Measurements from ENCODE around the gene R3HDM4. TPM values are rescaled to one million over a fixed set of nuclear protein-coding genes. Genes with fewer than 3 reads are reported as not detected.

The R3HDM4 gene
- total and polyA plus RNA-seq, 9 donors: 13.1 to 38.6 (median 34.0) TPM

Other genes starting within 250 kb of the R3HDM4 start
- gene FSTL3, start 236.8 kb downstream of the R3HDM4 start, total RNA-seq: 21.2 TPM
- gene FSTL3, start 236.8 kb downstream of the R3HDM4 start, polyA plus RNA-seq (ENCODE audit: insufficient read depth in 1 of 8, insufficient read length in 8 of 8, low replicate concordance in 1 of 8): 10 to 100 TPM; 14.5 to 24.3 (median 18.2) TPM
- gene PRSS57, start 217.8 kb downstream of the R3HDM4 start, total RNA-seq: 0.04 TPM
- 1 to 10 TPM in 1 of 8 donors, under 1 TPM in 6, not detected in 1; 0.16 to 1.2 (median 0.31) TPM for gene PRSS57, start 217.8 kb downstream of the R3HDM4 start, polyA plus RNA-seq (ENCODE audit: insufficient read depth in 1 of 8, insufficient read length in 8 of 8, low replicate concordance in 1 of 8)
- gene PALM, start 204.3 kb downstream of the R3HDM4 start, total RNA-seq: 23.7 TPM
- 10 to 100 TPM; 23.9 to 56.7 (median 39.0) TPM for gene PALM, start 204.3 kb downstream of the R3HDM4 start, polyA plus RNA-seq (ENCODE audit: insufficient read depth in 1 of 8, insufficient read length in 8 of 8, low replicate concordance in 1 of 8)
- 0.09 TPM for gene MISP, start 162.1 kb downstream of the R3HDM4 start, total RNA-seq
- gene MISP, start 162.1 kb downstream of the R3HDM4 start, polyA plus RNA-seq (ENCODE audit: insufficient read depth in 1 of 8, insufficient read length in 8 of 8, low replicate concordance in 1 of 8): 10 to 100 TPM in 1 of 8 donors, 1 to 10 TPM in 1, under 1 TPM in 5, not detected in 1; 0.14 to 11.6 (median 0.18) TPM
- gene PTBP1, start 115.8 kb downstream of the R3HDM4 start, total RNA-seq: 50.6 TPM
- gene PTBP1, start 115.8 kb downstream of the R3HDM4 start, polyA plus RNA-seq (ENCODE audit: insufficient read depth in 1 of 8, insufficient read length in 8 of 8, low replicate concordance in 1 of 8): 100 to 1,000 TPM; 101 to 207 (median 152) TPM
- gene PLPPR3, start 91.3 kb downstream of the R3HDM4 start, total RNA-seq: 0.35 TPM
- under 1 TPM; 0.13 to 0.90 (median 0.54) TPM for gene PLPPR3, start 91.3 kb downstream of the R3HDM4 start, polyA plus RNA-seq (ENCODE audit: insufficient read depth in 1 of 8, insufficient read length in 8 of 8, low replicate concordance in 1 of 8)
- gene AZU1, start 85.4 kb downstream of the R3HDM4 start, total RNA-seq: 0.18 TPM
- 1 to 10 TPM; 1.2 to 6.5 (median 2.3) TPM for gene AZU1, start 85.4 kb downstream of the R3HDM4 start, polyA plus RNA-seq (ENCODE audit: insufficient read depth in 1 of 8, insufficient read length in 8 of 8, low replicate concordance in 1 of 8)
- gene PRTN3, start 72.2 kb downstream of the R3HDM4 start, total RNA-seq: 0.44 TPM
- 10 to 100 TPM in 1 of 8 donors, 1 to 10 TPM in 7; 1.5 to 11.6 (median 3.9) TPM for gene PRTN3, start 72.2 kb downstream of the R3HDM4 start, polyA plus RNA-seq (ENCODE audit: insufficient read depth in 1 of 8, insufficient read length in 8 of 8, low replicate concordance in 1 of 8)
- 0.22 TPM for gene ELANE, start 60.9 kb downstream of the R3HDM4 start, total RNA-seq
- gene ELANE, start 60.9 kb downstream of the R3HDM4 start, polyA plus RNA-seq (ENCODE audit: insufficient read depth in 1 of 8, insufficient read length in 8 of 8, low replicate concordance in 1 of 8): 1 to 10 TPM in 2 of 8 donors, under 1 TPM in 6; 0.36 to 4.4 (median 0.67) TPM
- 8.7 TPM for gene CFD, start 53.6 kb downstream of the R3HDM4 start, total RNA-seq
- 1 to 10 TPM; 1.1 to 3.2 (median 1.9) TPM for gene CFD, start 53.6 kb downstream of the R3HDM4 start, polyA plus RNA-seq (ENCODE audit: insufficient read depth in 1 of 8, insufficient read length in 8 of 8, low replicate concordance in 1 of 8)
- 11.6 TPM for gene MED16, start 20.0 kb downstream of the R3HDM4 start, total RNA-seq
- gene MED16, start 20.0 kb downstream of the R3HDM4 start, polyA plus RNA-seq (ENCODE audit: insufficient read depth in 1 of 8, insufficient read length in 8 of 8, low replicate concordance in 1 of 8): 10 to 100 TPM; 31.9 to 48.1 (median 38.4) TPM
- not detected for gene RNU6-9, start 19.7 kb downstream of the R3HDM4 start, total RNA-seq
- gene RNU6-9, start 19.7 kb downstream of the R3HDM4 start, polyA plus RNA-seq (ENCODE audit: insufficient read depth in 1 of 8, insufficient read length in 8 of 8, low replicate concordance in 1 of 8): not detected
- not detected for gene KISS1R, start 4.1 kb upstream of the R3HDM4 start, total RNA-seq
- gene KISS1R, start 4.1 kb upstream of the R3HDM4 start, polyA plus RNA-seq (ENCODE audit: insufficient read depth in 1 of 8, insufficient read length in 8 of 8, low replicate concordance in 1 of 8): not detected
- gene ARID3A, start 12.8 kb upstream of the R3HDM4 start, total RNA-seq: 9.7 TPM
- gene ARID3A, start 12.8 kb upstream of the R3HDM4 start, polyA plus RNA-seq (ENCODE audit: insufficient read depth in 1 of 8, insufficient read length in 8 of 8, low replicate concordance in 1 of 8): 10 to 100 TPM in 7 of 8 donors, 1 to 10 TPM in 1; 9.4 to 19.1 (median 16.7) TPM
- gene WDR18, start 71.1 kb upstream of the R3HDM4 start, total RNA-seq: 24.6 TPM
- 10 to 100 TPM; 25.9 to 46.9 (median 32.8) TPM for gene WDR18, start 71.1 kb upstream of the R3HDM4 start, polyA plus RNA-seq (ENCODE audit: insufficient read depth in 1 of 8, insufficient read length in 8 of 8, low replicate concordance in 1 of 8)
- not detected for gene GRIN3B, start 87.2 kb upstream of the R3HDM4 start, total RNA-seq
- under 1 TPM; 0.11 to 0.58 (median 0.30) TPM for gene GRIN3B, start 87.2 kb upstream of the R3HDM4 start, polyA plus RNA-seq (ENCODE audit: insufficient read depth in 1 of 8, insufficient read length in 8 of 8, low replicate concordance in 1 of 8)
- 60.5 TPM for gene TMEM259, start 107.9 kb upstream of the R3HDM4 start, total RNA-seq
- 100 to 1,000 TPM in 3 of 8 donors, 10 to 100 TPM in 5; 73.8 to 115 (median 87.3) TPM for gene TMEM259, start 107.9 kb upstream of the R3HDM4 start, polyA plus RNA-seq (ENCODE audit: insufficient read depth in 1 of 8, insufficient read length in 8 of 8, low replicate concordance in 1 of 8)
- not detected for gene RNU6-2, start 108.3 kb upstream of the R3HDM4 start, total RNA-seq
- gene RNU6-2, start 108.3 kb upstream of the R3HDM4 start, polyA plus RNA-seq (ENCODE audit: insufficient read depth in 1 of 8, insufficient read length in 8 of 8, low replicate concordance in 1 of 8): not detected
- 31.3 TPM for gene CNN2, start 113.4 kb upstream of the R3HDM4 start, total RNA-seq
- gene CNN2, start 113.4 kb upstream of the R3HDM4 start, polyA plus RNA-seq (ENCODE audit: insufficient read depth in 1 of 8, insufficient read length in 8 of 8, low replicate concordance in 1 of 8): 10 to 100 TPM; 51.3 to 64.9 (median 54.3) TPM
- gene ABCA7, start 126.9 kb upstream of the R3HDM4 start, total RNA-seq: 8.9 TPM
- 10 to 100 TPM in 7 of 8 donors, 1 to 10 TPM in 1; 7.9 to 23.0 (median 15.6) TPM for gene ABCA7, start 126.9 kb upstream of the R3HDM4 start, polyA plus RNA-seq (ENCODE audit: insufficient read depth in 1 of 8, insufficient read length in 8 of 8, low replicate concordance in 1 of 8)
- 5.0 TPM for gene ARHGAP45, start 153.9 kb upstream of the R3HDM4 start, total RNA-seq
- 10 to 100 TPM in 7 of 8 donors, 1 to 10 TPM in 1; 8.6 to 13.1 (median 11.2) TPM for gene ARHGAP45, start 153.9 kb upstream of the R3HDM4 start, polyA plus RNA-seq (ENCODE audit: insufficient read depth in 1 of 8, insufficient read length in 8 of 8, low replicate concordance in 1 of 8)
- 69.6 TPM for gene POLR2E, start 182.2 kb upstream of the R3HDM4 start, total RNA-seq
- 100 to 1,000 TPM; 117 to 149 (median 133) TPM for gene POLR2E, start 182.2 kb upstream of the R3HDM4 start, polyA plus RNA-seq (ENCODE audit: insufficient read depth in 1 of 8, insufficient read length in 8 of 8, low replicate concordance in 1 of 8)
- gene GPX4, start 190.8 kb upstream of the R3HDM4 start, total RNA-seq: 145 TPM
- 100 to 1,000 TPM; 156 to 203 (median 163) TPM for gene GPX4, start 190.8 kb upstream of the R3HDM4 start, polyA plus RNA-seq (ENCODE audit: insufficient read depth in 1 of 8, insufficient read length in 8 of 8, low replicate concordance in 1 of 8)

Data from muscle of leg (tissue), 9 donors.